Pulmonary artery endothelial cell (primary cell): ENCODE data around the gene OIT3. TPM values are rescaled to one million over a fixed set of nuclear protein-coding genes. Genes with fewer than 3 reads are reported as not detected.
A peak's percentile ranks its signal among the peaks of the same experiment; 100 is the strongest.

Experiments used
- DNase-seq: peaks from one replicate; pipeline ENCODE4 v3.0.0-alpha.2; 2011; ENCODE audit warnings: low read depth, low spot score
- total RNA-seq: library from RNA; depleted of rRNA; stranded (reverse); fragments of >200 nt; gene quantifications from 2 replicates; pipeline ENCODE4 v1.2.3, GENCODE V29; 2014

OIT3 gene
- total RNA-seq, result 0.07 TPM in 2 replicates

GRCh38 chr10:72893136-72893798 is at the start of gene OIT3:
Gene OIT3, plus strand, starts transcription at chr10:72893739. Its CDS starts 60 bp downstream, at chr10:72893799.
- no peak for DNase-seq

- DNase-seq, result no peak
These were observed 47.3 kb upstream of the OIT3 start for GRCh38 chr10:72846238-72846637.

- DNase-seq, result no peak
These were observed 45.9 kb upstream of the OIT3 start for GRCh38 chr10:72847681-72848080.

- no peak for DNase-seq
These were observed 42.7 kb upstream of the OIT3 start for GRCh38 chr10:72850861-72851260.

GRCh38 chr10:72851509-72851908 is 42.0 kb upstream of the OIT3 start:
- no peak for DNase-seq

- no peak for DNase-seq
These were observed 41.0 kb upstream of the OIT3 start for GRCh38 chr10:72852508-72852907.

- no peak for DNase-seq
These were observed 38.4 kb upstream of the OIT3 start for GRCh38 chr10:72855129-72855528.

- no peak for DNase-seq
These were observed 37.7 kb upstream of the OIT3 start for GRCh38 chr10:72855790-72856189.

GRCh38 chr10:72858067-72858466 is 35.5 kb upstream of the OIT3 start:
- no peak for DNase-seq

- no peak for DNase-seq
These were observed 30.6 kb upstream of the OIT3 start for GRCh38 chr10:72862957-72863356.

GRCh38 chr10:72875250-72876055 is 18.1 kb upstream of the OIT3 start:
- DNase-seq, result no peak

GRCh38 chr10:72879245-72879644 is 14.3 kb upstream of the OIT3 start:
- no peak for DNase-seq

- DNase-seq, result no peak
These were observed 12.2 kb upstream of the OIT3 start for GRCh38 chr10:72881291-72881690.

- no peak for DNase-seq
These were observed 9.7 kb upstream of the OIT3 start for GRCh38 chr10:72883861-72884260.

GRCh38 chr10:72885953-72886352 is 7.6 kb upstream of the OIT3 start:
- DNase-seq, result no peak

GRCh38 chr10:72886621-72887020 is 6.9 kb upstream of the OIT3 start:
- no peak for DNase-seq

GRCh38 chr10:72887043-72887442 is 6.5 kb upstream of the OIT3 start:
- peak; percentile 60 for DNase-seq

GRCh38 chr10:72888151-72888638 is 5.3 kb upstream of the OIT3 start:
- DNase-seq, result no peak

GRCh38 chr10:72889391-72889831 is 4.1 kb upstream of the OIT3 start:
- no peak for DNase-seq

GRCh38 chr10:72890086-72890485 is 3.5 kb upstream of the OIT3 start:
- DNase-seq, result no peak

GRCh38 chr10:72895236-72895850 is 1.8 kb downstream of the OIT3 start:
- no peak for DNase-seq

GRCh38 chr10:72898616-72899015 is 5.1 kb downstream of the OIT3 start:
- no peak for DNase-seq
